LNCaP clone FGC (cell line): ENCODE measurements around the gene PAN3.

Source experiments
- DNase-seq: peaks from one replicate; pipeline ENCODE4 v3.0.0-alpha.2; 2011; ENCODE audit warnings: low read depth
- H3K4me3 ChIP-seq: 2 replicates; pipeline ENCODE4 v1.5.1; 2011; ENCODE audit warnings: mild to moderate bottlenecking, low read depth, low read length, control low read depth
- CTCF ChIP-seq: IDR thresholded peaks from 2 replicates; pipeline ENCODE4 v1.5.1; 2012; ENCODE audit warnings: mild to moderate bottlenecking; ENCODE audit not compliant: control insufficient read depth, insufficient read depth; ENCODE audit errors: extremely low read depth

Gene PAN3

GRCh38 chr13:28117689-28118377 lies 20.5 kb upstream of the PAN3 start:
- no peak overlapping the region for H3K4me3 ChIP-seq
- no peak for DNase-seq
- no peak for TF ChIP-seq CTCF

- no peak for DNase-seq
- TF ChIP-seq CTCF = no peak
- no peak overlapping the region for H3K4me3 ChIP-seq
Measured at GRCh38 chr13:28120317-28120716, 18.0 kb upstream of the PAN3 start.

- no peak for DNase-seq
- TF ChIP-seq CTCF = no peak
- H3K4me3 ChIP-seq = no peak overlapping the region
Measured at GRCh38 chr13:28121224-28121623, 17.1 kb upstream of the PAN3 start.

GRCh38 chr13:28128030-28128429 lies 10.3 kb upstream of the PAN3 start:
- DNase-seq = no peak
- H3K4me3 ChIP-seq = no peak overlapping the region
- TF ChIP-seq CTCF = no peak

GRCh38 chr13:28128926-28129325 lies 9.4 kb upstream of the PAN3 start:
- TF ChIP-seq CTCF = no peak
- DNase-seq = no peak
- H3K4me3 ChIP-seq = no peak overlapping the region

GRCh38 chr13:28129911-28130693 lies 8.2 kb upstream of the PAN3 start:
- H3K4me3 ChIP-seq = no peak overlapping the region
- no peak for TF ChIP-seq CTCF
- no peak for DNase-seq
